Skin of body (tissue), 3 donors: Measurements from ENCODE around the gene CEBPE. TPM values are rescaled to one million over a fixed set of nuclear protein-coding genes. Genes with fewer than 3 reads are reported as not detected.

Experiments used
- DNase-seq: peaks from one replicate; lab custom pipeline; 2025; lab: John Stamatoyannopoulos, UW
- small RNA-seq: library from RNA; depleted of rRNA; stranded (forward); fragments of <200 nt; gene quantifications from one replicate; pipeline ENCODE3, GENCODE V24; 2014; ENCODE audit warnings: low replicate concordance
- total RNA-seq: library from RNA; depleted of rRNA; stranded (reverse); fragments of >200 nt; gene quantifications from one replicate; pipeline ENCODE4 v1.2.3, GENCODE V29; 2014

The CEBPE gene
- total RNA-seq, 1 donor from 2014 or later: 1.5 TPM

DNA sequence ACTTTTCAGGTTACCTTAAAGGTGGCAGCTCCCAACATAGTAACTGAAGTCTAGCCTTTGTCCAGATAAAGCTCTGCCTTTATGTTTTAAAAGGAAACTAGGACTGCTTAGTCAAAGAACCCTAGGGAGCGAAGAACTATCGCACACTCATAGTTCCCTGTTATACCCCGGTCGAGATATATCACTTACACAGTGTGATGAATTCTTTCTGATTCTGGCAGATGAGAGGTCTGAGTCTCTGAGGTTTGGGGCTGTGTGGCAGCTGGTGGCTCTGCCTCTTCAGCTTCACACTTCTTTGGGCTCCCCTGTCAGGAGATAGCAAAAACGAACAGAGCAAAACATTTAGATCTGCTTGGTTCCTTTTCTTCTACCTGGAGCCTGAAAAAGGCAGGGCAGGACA, 41.1 kb downstream of the CEBPE start:
- DNase-seq: no peak

DNA sequence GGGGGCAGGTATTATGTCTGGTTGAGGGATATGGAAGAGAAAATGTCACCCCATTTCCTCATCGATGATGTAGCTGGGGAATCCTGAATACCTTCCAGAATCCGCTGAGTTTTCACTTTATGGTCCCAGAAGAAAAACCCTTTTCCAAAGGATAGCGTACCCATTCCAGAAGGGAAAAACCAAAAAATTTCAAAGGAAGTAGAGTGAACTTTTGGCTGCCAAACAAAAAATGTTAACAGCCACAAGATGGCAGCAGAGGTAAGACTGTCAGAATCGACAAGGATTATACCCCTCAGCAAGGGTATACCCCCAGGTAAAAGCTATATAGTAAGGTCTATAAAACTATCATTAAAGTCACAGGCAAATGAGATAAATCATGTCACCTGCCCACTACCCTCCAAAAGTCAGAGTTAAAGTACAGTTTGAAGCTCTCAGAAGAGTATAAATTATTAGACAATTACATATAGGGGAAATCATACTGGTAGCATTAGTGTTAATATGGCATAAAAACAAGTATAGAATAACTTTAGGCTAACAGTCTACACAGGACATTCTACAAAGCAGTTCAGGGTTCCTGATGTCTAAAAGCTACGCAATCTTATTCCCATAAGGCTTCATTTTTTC, 42.2 kb downstream of the CEBPE start:
- no peak for DNase-seq

DNA sequence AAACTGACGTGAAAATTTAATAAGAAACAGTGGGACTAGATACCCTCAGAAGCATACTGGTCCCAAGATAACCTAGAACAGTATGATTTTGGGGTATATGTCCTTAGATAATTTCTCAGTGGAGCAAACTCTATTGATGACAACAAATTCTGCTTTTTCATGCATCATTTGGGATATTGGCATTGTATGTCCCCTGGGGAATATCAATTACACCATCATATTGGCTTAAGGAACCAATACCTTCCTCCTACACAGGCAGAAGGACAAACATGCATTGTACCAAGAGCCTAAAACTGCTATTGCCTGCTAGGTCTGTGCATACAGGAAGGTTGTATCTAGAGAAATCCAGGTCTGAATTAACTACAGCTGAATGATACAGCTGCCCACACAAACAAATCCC, 44.1 kb downstream of the CEBPE start:
- no peak for DNase-seq

DNA sequence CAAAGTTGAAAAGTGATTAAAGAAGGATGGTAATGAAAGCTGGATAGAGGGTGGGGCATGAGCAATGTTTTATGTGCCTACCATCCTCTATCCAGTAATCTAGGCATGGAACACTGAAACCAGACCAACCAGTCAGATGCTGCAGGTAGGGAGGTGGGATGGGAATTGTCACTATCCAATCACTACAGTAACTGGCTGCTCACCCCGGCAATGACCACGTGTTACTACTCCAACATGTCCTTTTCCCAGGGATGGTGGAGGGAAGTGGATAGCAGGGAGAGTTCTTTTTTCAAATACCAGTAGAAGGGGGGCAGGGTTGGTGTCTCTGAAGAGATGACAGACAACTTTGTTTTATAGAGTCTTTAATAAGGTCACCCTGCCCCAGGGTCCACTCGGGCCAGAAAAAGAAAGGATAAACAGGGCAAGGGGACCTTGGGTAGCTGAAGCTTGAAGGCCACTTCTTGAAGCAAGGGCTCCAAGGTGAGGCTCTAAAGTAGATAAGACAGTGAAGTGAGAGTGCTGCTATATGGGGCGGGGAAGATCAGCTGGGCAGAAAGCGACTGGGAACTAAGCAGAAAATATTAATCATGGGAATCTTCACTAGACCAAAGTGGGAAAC, 47.0 kb downstream of the CEBPE start:
- no peak for DNase-seq

DNA sequence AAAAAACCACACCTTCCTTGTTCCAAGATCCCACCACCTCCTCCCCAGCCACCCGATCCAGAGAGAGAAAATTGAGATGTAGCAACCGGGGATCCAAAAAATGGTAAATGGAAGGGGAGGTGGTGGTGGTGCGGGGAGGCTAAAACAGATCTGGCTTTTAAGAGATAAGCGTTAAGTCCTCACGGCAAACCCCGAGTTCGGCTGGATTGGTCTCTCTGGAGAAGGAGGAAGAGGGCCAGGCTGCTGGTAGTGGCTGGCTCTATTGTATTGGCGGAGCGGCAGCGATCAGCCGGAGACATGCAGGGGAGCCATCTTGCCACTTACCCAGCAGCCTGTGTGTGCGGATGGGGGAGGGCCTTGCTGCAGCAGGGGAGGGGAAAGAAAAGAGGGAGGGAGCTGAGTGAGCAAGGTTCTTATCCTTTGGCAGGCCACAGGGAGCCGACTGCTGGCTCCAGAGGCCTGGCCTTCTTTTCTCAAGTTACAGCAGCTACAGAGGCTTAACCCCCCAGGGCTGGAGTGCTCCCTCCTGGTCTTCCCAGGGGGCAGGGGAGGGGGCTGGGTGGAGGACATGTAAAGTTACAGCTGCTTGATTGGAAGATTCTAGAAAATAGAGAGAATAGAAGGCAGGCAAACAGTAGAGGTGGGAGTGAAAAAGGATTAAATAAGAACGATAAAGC, 47.7 kb downstream of the CEBPE start:
- DNase-seq: no peak

DNA sequence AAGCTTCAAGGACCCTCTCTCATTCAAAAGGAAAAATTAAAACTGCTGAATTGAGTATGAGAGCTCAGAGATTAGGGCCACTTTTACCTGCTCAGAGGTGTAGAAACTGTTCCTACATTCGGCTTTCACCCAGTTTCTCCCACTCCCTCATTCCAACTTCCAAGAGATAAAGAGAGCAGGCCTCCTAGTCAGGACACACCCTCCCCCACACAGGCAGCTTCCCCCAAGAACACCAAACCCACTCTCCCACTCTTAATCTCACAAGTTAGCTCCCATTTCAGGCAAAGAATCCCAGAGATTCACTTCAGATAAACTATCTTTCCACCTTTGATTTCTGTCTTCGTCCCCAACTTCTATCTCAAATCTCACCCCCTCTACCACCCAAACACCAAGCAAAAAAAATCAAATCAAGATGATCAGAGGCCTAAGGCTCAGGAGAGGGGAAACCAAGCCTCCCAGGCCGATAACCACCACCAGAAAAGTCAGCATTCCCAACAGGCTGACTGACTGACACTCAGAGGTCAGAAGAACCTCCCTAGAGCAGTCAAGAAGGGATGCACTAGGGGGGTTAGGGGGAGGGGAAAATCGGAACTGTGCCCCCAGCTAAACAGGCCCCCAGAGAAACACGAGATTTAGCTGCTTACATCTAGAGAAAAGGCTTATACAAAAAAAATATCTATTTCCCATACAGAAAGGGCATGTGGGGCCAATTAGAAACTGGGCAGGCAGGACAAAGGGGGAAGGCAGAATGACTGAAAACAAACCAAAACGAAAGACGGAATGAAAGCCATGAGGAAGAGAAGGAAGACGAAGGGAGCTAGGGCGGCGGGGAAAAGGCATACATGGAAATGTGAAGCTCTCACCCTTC, 48.6 kb downstream of the CEBPE start:
- no peak for DNase-seq

DNA sequence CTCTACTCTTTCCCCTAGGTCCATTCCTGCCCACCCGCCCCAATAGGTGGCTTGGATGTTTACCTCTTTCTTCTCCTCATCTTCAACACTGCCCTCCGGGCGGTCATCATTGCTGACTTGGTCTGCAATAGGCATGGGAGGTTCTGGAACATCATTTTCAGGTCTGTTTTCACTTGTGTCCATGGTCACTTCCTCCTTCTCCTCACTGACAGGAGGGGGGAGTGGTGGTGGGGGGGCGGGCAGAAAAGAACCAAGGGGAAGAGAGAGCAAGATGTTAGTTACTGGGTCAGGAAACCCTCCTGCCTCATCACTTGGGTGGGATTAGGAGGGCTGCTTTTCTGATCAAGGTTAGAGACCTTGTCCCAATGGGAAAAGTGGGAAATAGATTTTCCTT, 49.6 kb downstream of the CEBPE start:
- DNase-seq: no peak

DNA sequence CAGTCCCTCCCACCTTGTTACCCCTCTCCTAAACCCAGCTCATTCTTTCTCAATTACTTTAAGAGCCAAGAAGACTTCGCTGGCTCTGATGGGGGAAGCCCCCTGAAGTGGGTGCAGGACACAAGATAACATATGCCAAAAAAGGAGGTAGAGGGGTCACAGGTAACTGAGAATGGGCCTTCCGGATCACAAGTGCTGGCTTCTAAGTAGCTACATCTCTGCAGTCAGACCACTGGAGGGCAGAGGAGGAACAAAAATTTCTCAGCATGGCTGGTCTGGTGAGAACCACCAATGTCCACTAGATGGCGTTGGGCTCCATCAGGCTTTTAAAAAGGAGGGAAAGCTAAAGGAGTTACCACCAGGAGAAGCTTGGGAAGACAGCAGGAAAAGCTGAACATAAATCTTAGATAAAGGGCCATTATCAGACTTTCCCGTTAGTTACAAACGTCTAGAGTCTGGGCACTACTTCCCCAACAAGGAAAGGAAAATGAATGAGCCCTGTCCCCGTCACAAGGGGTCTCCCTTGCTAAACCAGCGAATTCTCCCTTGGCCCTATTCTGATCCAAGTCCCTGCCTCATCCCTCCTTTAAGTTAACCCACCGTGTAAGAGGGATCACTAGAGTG, 50.2 kb downstream of the CEBPE start:
- no peak for DNase-seq

DNA sequence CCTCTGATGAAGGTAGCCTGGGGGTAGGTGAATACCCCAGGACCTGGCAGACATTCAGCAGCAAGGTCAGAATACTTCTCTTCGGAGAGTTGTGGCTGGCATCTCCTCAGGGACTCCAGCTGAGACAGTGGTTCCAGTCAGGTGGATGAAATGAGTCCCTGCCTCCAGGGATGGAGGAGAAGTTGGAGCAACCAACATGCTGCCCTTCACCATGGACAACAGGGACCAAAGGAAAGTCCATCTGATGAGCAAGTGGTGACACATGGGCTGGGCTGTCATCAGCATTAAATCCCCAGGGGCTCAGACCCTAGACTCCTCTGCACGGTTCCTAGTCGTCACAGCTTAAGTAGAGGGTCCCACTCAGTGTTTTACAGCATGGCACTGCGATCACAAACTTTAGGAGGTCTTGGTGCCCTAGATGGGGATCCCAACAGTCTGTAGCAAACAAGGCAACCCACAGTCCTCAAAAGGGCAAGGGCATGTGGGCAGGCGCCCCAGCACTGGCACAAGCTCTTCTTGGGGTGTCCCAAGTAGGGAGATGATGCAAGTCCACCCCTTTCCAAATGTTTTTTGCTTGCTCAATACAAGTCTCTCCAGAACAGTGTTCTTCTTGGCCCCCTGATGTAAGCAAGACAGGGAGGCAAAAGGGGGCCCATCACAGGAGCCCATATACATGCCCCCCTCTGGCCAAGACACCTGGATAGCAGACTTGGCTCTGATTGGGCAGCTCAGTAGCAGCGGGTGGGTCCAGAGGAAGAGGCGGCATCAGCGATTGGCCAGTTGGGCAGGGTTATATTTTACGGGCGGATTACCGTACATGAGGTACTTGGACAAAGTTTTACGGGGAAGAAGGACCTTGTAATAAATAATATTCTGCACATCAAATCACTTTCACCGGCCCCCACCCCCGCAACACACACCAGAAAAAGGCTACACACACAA, 50.9 kb downstream of the CEBPE start:
- DNase-seq: no peak

Small RNA genes within 50 kb of the gene (small RNA-seq; reads per million reads assigned to genes)
- gene RNU6-1138P: not detected

Other genes with a start within 250 kb of the CEBPE start
- gene LRP10, start 247.5 kb downstream of the CEBPE start, total RNA-seq: 22.9 TPM
- not detected for gene REM2, start 236.0 kb downstream of the CEBPE start, total RNA-seq
- gene RBM23, start 200.1 kb downstream of the CEBPE start, total RNA-seq: 50.2 TPM
- gene PRMT5, start 189.9 kb downstream of the CEBPE start, total RNA-seq: 39.5 TPM
- 46.3 TPM for gene HAUS4, start 162.2 kb downstream of the CEBPE start, total RNA-seq
- 44.7 TPM for gene AJUBA, start 136.7 kb downstream of the CEBPE start, total RNA-seq
- 7.7 TPM for gene C14orf93, start 109.1 kb downstream of the CEBPE start, total RNA-seq
- gene PSMB5, start 84.4 kb downstream of the CEBPE start, total RNA-seq: 115 TPM
- not detected for gene PSMB11, start 77.0 kb downstream of the CEBPE start, total RNA-seq
- 3.4 TPM for gene CDH24, start 61.7 kb downstream of the CEBPE start, total RNA-seq
- gene ACIN1, start 24.1 kb downstream of the CEBPE start, total RNA-seq: 93.9 TPM
- 30.8 TPM for gene C14orf119, start 23.8 kb downstream of the CEBPE start, total RNA-seq
- gene CIROP, start 14.3 kb downstream of the CEBPE start, total RNA-seq: not detected
- gene SLC7A8, start 64.4 kb upstream of the CEBPE start, total RNA-seq: 27.5 TPM
- not detected for gene RNF212B, start 118.7 kb upstream of the CEBPE start, total RNA-seq
- 4.0 TPM for gene HOMEZ, start 166.9 kb upstream of the CEBPE start, total RNA-seq
- gene PPP1R3E, start 183.6 kb upstream of the CEBPE start, total RNA-seq: 6.0 TPM
- gene BCL2L2, start 187.6 kb upstream of the CEBPE start, total RNA-seq: 18.7 TPM
- 65.8 TPM for gene PABPN1, start 202.2 kb upstream of the CEBPE start, total RNA-seq
- gene SLC22A17, start 233.6 kb upstream of the CEBPE start, total RNA-seq: 13.1 TPM
- gene EFS, start 245.9 kb upstream of the CEBPE start, total RNA-seq: 24.1 TPM